CD4-positive, CD25-positive, alpha-beta regulatory T cell (primary cell): ENCODE data around the gene PPP1R14B. TPM values are rescaled to one million over a fixed set of nuclear protein-coding genes. Genes with fewer than 3 reads are reported as not detected.
A peak's percentile ranks its signal among the peaks of the same experiment; 100 is the strongest.

Experiments used
- ATAC-seq, 2 donors: fragments of 150-1000 bp; cut with Tn5 transposase; one replicate each; pipeline ENCODE4 v1.10.0; 2021; ENCODE audit warnings: low read depth in 2 of 2, moderate number of reproducible peaks in 2 of 2, moderate library complexity in 1 of 2
- DNase-seq, 3 donors: peaks; one replicate each; pipeline versions ENCODE4 v3.0.0 to v3.0.0-alpha.2; 2012 to 2022; ENCODE audit warnings: mixed read lengths in 1 of 3
- H3K27ac ChIP-seq: one replicate; pipeline ENCODE4 v1.7.0; 2013; ENCODE audit warnings: mild to moderate bottlenecking, low read length; ENCODE audit not compliant: insufficient read depth, poor library complexity, severe bottlenecking
- H3K27me3 ChIP-seq: one replicate; pipeline ENCODE4 v1.7.0; 2013; ENCODE audit warnings: low read length; ENCODE audit not compliant: control insufficient read depth, insufficient read depth
- H3K36me3 ChIP-seq: one replicate; pipeline ENCODE4 v1.7.0; 2013; ENCODE audit warnings: mild to moderate bottlenecking, low read length, moderate library complexity; ENCODE audit not compliant: control insufficient read depth, insufficient read depth
- H3K4me1 ChIP-seq: 2 replicates; pipeline ENCODE4 v1.7.0; 2013; ENCODE audit warnings: mild to moderate bottlenecking, low read length; ENCODE audit not compliant: insufficient read depth, control insufficient read depth, poor library complexity, severe bottlenecking
- H3K4me3 ChIP-seq: one replicate; pipeline ENCODE4 v1.7.0; 2013; ENCODE audit warnings: low read depth, mild to moderate bottlenecking, low read length, moderate library complexity
- H3K9me3 ChIP-seq, 2 experiments: 1 replicate in 1 of 2; 2 replicates in 1 of 2; pipeline ENCODE4 v1.7.0; 2013; ENCODE audit warnings: low read length in 2 of 2, mild to moderate bottlenecking in 1 of 2, moderate library complexity in 1 of 2; ENCODE audit not compliant: control insufficient read depth in 2 of 2
- H3K27ac Mint-ChIP-seq, 3 donors: one replicate each; pipeline ENCODE4 v1.8.0; 2020 to 2022; ENCODE audit warnings: mild to moderate bottlenecking in 3 of 3, mixed read lengths in 3 of 3, moderate library complexity in 2 of 3
- H3K27me3 Mint-ChIP-seq: one replicate; pipeline ENCODE4 v1.8.0; 2022; ENCODE audit warnings: mild to moderate bottlenecking, mixed read lengths
- H3K36me3 Mint-ChIP-seq: one replicate; pipeline ENCODE4 v1.8.0; 2020; ENCODE audit warnings: mixed read lengths
- H3K4me1 Mint-ChIP-seq, 4 donors: one replicate each; pipeline ENCODE4 v1.8.0; 2020 to 2022; ENCODE audit warnings: mixed read lengths in 4 of 4, mild to moderate bottlenecking in 1 of 4
- H3K4me3 Mint-ChIP-seq, 4 donors: one replicate each; pipeline ENCODE4 v1.8.0; 2020 to 2022; ENCODE audit warnings: mild to moderate bottlenecking in 4 of 4, mixed read lengths in 4 of 4, moderate library complexity in 3 of 4
- H3K9me3 Mint-ChIP-seq, 7 donors: one replicate each; pipeline ENCODE4 v1.8.0; 2020 to 2022; ENCODE audit warnings: mixed read lengths in 7 of 7, mild to moderate bottlenecking in 3 of 7, moderate library complexity in 2 of 7
- polyA plus RNA-seq, 4 donors: library from polyadenylated mRNA; unstranded; fragments of 300-500 nt; fragmentation: Illumina TruSeq; gene quantifications; one replicate each; pipeline ENCODE4 v1.2.3, GENCODE V29; 2021
- total RNA-seq: library from RNA; stranded (reverse); gene quantifications from one replicate; pipeline ENCODE4 v1.2.3, GENCODE V29; 2022

PPP1R14B gene
- total and polyA plus RNA-seq, 5 donors from 2014 or later, result 22.4 to 37.6 (median 26.2) TPM

- DNase-seq (peak; percentile 85 to 93 (median 89)), ATAC-seq (peak; percentile 71 to 73)
- Mint-ChIP-seq H3K27ac (peak within 1 kb of the TSS; percentile 87 to 95 (median 88)), H3K27me3 (no peaks in the 10 kb centered on the region), H3K4me3 (peak within 1 kb of the TSS; percentile 89 to 98 (median 92)), H3K4me1 (peaks cover 0 to 39% (median 25%) of the 10 kb centered on the region in 4 donors), H3K9me3 (no peaks in the 10 kb centered on the region), H3K36me3 (no peaks in the 10 kb centered on the region)
- Histone ChIP-seq H3K4me3 (peak within 1 kb of the TSS; percentile 68), H3K9me3 (no peaks in the 10 kb centered on the region), H3K27me3 (no peaks in the 10 kb centered on the region), H3K36me3 (peaks cover 18% of the 10 kb centered on the region), H3K4me1 (peaks cover 48% of the 10 kb centered on the region), H3K27ac (peak within 1 kb of the TSS; percentile 84)
Observed at GRCh38 chr11:64225608-64226506, 20.9 kb downstream of the PPP1R14B start, which contains the start of the genes NUDT22 and TRPT1. Gene NUDT22 (plus strand): TSS chr11:64226274. CDS start chr11:64226653, 379 bp downstream. Gene TRPT1 (minus strand): TSS chr11:64226186. CDS start chr11:64225860, 326 bp downstream.

GRCh38 chr11:64224891-64225607 is 21.7 kb downstream of the PPP1R14B start:
- peak overlapping the region; percentile 48 to 80 (median 51) for H3K27ac Mint-ChIP-seq
- H3K9me3 ChIP-seq, result no peaks in the 10 kb centered on the region
- no peak for DNase-seq
- no peaks in the 10 kb centered on the region for H3K27me3 ChIP-seq
- no peaks in the 10 kb centered on the region for H3K27me3 Mint-ChIP-seq
- peaks cover 0 to 37% (median 21%) of the 10 kb centered on the region in 4 donors for H3K4me1 Mint-ChIP-seq
- H3K36me3 ChIP-seq, result peaks cover 24% of the 10 kb centered on the region
- H3K36me3 Mint-ChIP-seq, result no peaks in the 10 kb centered on the region
- H3K4me3 ChIP-seq, result peak overlapping the region; percentile 68
- H3K4me1 ChIP-seq, result peaks cover 40% of the 10 kb centered on the region
- H3K9me3 Mint-ChIP-seq, result no peaks in the 10 kb centered on the region
- peak overlapping the region; percentile 84 for H3K27ac ChIP-seq
- ATAC-seq, result no peak
- peak overlapping the region; percentile 89 to 93 (median 92) for H3K4me3 Mint-ChIP-seq

- DNase-seq (no peak), ATAC-seq (no peak)
- Mint-ChIP-seq H3K27me3 (no peaks in the 10 kb centered on the region), H3K36me3 (no peaks in the 10 kb centered on the region), H3K4me1 (peaks cover 0 to 29% (median 17%) of the 10 kb centered on the region in 4 donors), H3K9me3 (no peaks in the 10 kb centered on the region), H3K27ac (peak overlapping the region in 2 of 3 donors; percentile 25 to 80), H3K4me3 (peak overlapping the region; percentile 48 to 93 (median 76))
- H3K27me3 ChIP-seq, result no peaks in the 10 kb centered on the region
- H3K27ac ChIP-seq, result no peak overlapping the region
- H3K36me3 ChIP-seq, result peaks cover 30% of the 10 kb centered on the region
- no peaks in the 10 kb centered on the region for H3K9me3 ChIP-seq
- H3K4me3 ChIP-seq, result no peak overlapping the region
- peaks cover 32% of the 10 kb centered on the region for H3K4me1 ChIP-seq
Observed at GRCh38 chr11:64224151-64224890, 22.4 kb downstream of the PPP1R14B start.

GRCh38 chr11:64223001-64223651 is 23.6 kb downstream of the PPP1R14B start:
- no peak overlapping the region for H3K27ac ChIP-seq
- no peaks in the 10 kb centered on the region for H3K27me3 ChIP-seq
- Mint-ChIP-seq H3K9me3 (no peaks in the 10 kb centered on the region), H3K4me3 (no peak overlapping the region), H3K36me3 (peaks cover 6% of the 10 kb centered on the region), H3K27ac (no peak overlapping the region), H3K27me3 (no peaks in the 10 kb centered on the region), H3K4me1 (peaks cover 0 to 28% (median 12%) of the 10 kb centered on the region in 4 donors)
- peaks cover 37% of the 10 kb centered on the region for H3K36me3 ChIP-seq
- no peaks in the 10 kb centered on the region for H3K9me3 ChIP-seq
- DNase-seq (no peak), ATAC-seq (no peak)
- peaks cover 29% of the 10 kb centered on the region for H3K4me1 ChIP-seq
- H3K4me3 ChIP-seq, result no peak overlapping the region

GRCh38 chr11:64222651-64223000 is 24.1 kb downstream of the PPP1R14B start:
- no peak for DNase-seq
- H3K4me3 Mint-ChIP-seq, result no peak overlapping the region
- peaks cover 28% of the 10 kb centered on the region for H3K4me1 ChIP-seq
- ATAC-seq, result no peak
- peaks cover 6% of the 10 kb centered on the region for H3K36me3 Mint-ChIP-seq
- H3K4me3 ChIP-seq, result no peak overlapping the region
- H3K9me3 ChIP-seq, result no peaks in the 10 kb centered on the region
- no peak overlapping the region for H3K27ac Mint-ChIP-seq
- no peaks in the 10 kb centered on the region for H3K9me3 Mint-ChIP-seq
- H3K4me1 Mint-ChIP-seq, result peaks cover 0 to 25% (median 11%) of the 10 kb centered on the region in 4 donors
- no peaks in the 10 kb centered on the region for H3K27me3 ChIP-seq
- H3K36me3 ChIP-seq, result peaks cover 40% of the 10 kb centered on the region
- no peaks in the 10 kb centered on the region for H3K27me3 Mint-ChIP-seq
- no peak overlapping the region for H3K27ac ChIP-seq

GRCh38 chr11:64220798-64221197 is 25.9 kb downstream of the PPP1R14B start:
- Histone ChIP-seq H3K4me3 (no peak overlapping the region), H3K9me3 (no peaks in the 10 kb centered on the region), H3K4me1 (peaks cover 12% of the 10 kb centered on the region), H3K36me3 (peaks cover 47% of the 10 kb centered on the region), H3K27ac (no peak overlapping the region), H3K27me3 (no peaks in the 10 kb centered on the region)
- ATAC-seq (no peak), DNase-seq (no peak)
- Mint-ChIP-seq H3K4me3 (no peak overlapping the region), H3K27me3 (no peaks in the 10 kb centered on the region), H3K36me3 (peaks cover 10% of the 10 kb centered on the region), H3K27ac (peak overlapping the region in 1 of 3 donors; percentile 36), H3K4me1 (peaks cover 0 to 16% (median 4%) of the 10 kb centered on the region in 4 donors), H3K9me3 (no peaks in the 10 kb centered on the region)

GRCh38 chr11:64220271-64220670 is 26.5 kb downstream of the PPP1R14B start:
- Histone ChIP-seq H3K27ac (no peak overlapping the region), H3K4me1 (peaks cover 6% of the 10 kb centered on the region), H3K36me3 (peaks cover 50% of the 10 kb centered on the region), H3K9me3 (no peaks in the 10 kb centered on the region), H3K4me3 (no peak overlapping the region), H3K27me3 (no peaks in the 10 kb centered on the region)
- DNase-seq (no peak), ATAC-seq (no peak)
- peaks cover 0 to 14% (median 3%) of the 10 kb centered on the region in 4 donors for H3K4me1 Mint-ChIP-seq
- H3K36me3 Mint-ChIP-seq, result peaks cover 10% of the 10 kb centered on the region
- no peaks in the 10 kb centered on the region for H3K27me3 Mint-ChIP-seq
- H3K27ac Mint-ChIP-seq, result no peak overlapping the region
- no peak overlapping the region for H3K4me3 Mint-ChIP-seq
- no peaks in the 10 kb centered on the region for H3K9me3 Mint-ChIP-seq
